ENCODE data around the gene FIGN.

The FIGN gene

GRCh38 chr2:163708265-163708664 lies 27.5 kb downstream of the FIGN start:
- DNase-seq (ENCODE audit: low read depth) = no peak

DNA sequence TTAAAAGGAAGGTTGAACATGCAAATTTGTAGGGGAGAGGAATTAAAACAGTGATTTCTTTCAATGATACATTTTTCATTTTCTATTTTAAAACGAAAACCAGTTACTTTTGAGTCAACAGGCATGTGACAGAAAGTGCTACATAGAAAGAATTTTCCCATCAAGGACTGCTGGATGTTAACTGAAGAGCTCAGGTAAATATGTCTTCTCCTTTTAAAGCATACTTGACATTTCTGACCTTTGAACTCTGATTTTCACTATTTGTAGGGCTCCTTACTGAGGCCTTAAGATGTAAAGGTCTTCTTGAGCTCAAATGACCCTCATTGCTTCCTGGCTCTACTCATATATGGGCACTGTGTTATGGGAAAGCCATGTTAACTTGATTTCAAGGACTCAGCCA lies 32.4 kb downstream of the FIGN start:
- DNase-seq (ENCODE audit: low read depth) = no peak

DNA sequence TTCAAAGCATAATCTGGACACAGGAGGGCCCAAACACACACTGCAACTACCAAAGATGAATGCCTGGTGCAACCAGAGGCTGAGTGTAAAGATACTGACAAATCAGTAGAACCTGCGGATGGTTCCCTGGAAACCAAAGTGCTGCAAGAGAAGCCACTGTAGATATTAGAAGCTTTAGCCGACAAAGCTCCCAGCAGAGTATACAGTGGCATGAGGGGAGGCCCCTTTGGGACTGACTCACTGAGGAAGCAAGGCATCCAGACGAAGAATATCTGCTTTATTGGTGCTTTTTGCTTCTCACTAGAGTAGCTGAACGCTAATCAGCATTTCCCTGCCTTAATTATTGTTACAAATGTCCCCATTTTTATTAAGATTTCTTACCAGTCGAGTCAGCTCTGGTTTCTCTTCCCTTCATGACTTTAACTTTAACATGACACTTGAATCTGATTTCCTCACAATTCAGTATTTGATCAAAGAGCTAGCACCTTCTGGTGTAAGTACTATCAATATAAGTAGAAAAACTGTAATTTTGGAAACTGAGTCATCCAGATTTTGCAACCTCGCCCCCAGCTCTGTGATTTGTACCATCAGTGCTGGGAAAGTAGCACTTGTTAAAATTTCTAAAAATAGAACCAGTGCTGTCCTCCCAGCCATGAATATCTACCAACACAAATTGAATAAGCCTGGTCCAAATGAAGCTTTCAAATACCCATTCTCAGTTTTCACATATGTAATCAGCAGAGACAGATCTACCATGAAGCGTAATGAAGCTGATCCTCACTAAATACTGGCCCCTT lies 34.2 kb downstream of the FIGN start:
- DNase-seq (ENCODE audit: low read depth) = no peak

GRCh38 chr2:163698857-163699256 lies 37.0 kb downstream of the FIGN start:
- no peak for DNase-seq (ENCODE audit: low read depth)

DNA sequence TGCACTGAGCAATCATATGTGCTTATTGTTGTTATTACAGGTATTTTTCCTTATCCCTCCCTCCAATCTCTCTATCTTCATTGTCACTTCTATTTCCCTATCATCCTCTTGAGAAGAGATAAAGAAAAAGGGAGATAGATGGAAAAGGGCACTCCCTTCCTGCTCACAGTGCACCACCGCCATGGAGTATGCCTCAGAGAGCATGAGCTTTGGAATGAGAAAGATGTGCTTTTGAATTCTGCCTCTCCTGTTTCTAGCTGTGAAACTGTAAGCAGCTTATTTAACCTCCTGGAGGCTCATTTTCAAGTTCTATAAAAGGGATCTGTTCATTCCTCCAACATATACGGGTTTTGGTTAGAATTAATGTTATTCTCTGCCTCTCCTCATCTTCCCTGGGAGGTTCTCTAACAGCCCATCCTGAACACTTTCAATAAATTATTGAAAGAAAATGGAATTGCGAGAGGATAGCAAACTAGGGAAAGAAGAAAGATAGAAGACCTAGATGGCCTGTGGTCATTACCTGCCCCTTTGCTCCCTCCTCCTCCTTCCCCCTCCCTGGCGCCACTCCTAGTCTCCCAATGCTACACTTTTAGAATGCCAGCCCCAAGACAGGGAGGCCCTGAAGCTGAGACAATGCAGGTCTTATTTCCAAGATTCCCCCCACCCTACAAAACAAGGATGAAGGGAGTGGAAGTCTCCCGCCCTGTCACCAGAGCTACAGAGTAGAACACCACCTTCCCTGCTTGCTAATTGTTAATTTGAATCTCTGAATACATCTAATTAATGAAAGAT lies 37.8 kb downstream of the FIGN start:
- DNase-seq (ENCODE audit: low read depth) = no peak

DNA sequence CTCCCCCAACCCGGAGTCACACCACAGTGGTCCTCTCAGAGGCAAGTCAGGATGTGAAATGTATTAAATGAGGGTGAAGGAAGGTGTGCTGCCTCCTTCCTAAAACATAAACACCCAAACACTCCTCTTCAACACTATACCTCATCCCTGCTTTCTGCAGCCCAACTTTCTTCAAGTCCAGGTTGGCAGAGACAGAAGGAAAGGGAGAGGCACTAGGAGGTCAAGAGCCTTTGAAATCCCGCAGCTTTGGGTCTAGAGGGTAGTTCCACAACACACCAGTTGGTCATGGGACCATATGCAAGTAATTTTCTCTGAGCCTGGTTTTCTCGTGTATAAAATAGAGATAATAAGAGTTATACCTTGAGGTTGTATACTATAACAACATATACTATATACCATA lies 38.4 kb downstream of the FIGN start:
- no peak for DNase-seq (ENCODE audit: low read depth)

GRCh38 chr2:163693484-163693883 lies 42.3 kb downstream of the FIGN start:
- no peak for DNase-seq (ENCODE audit: low read depth)

- no peak for DNase-seq (ENCODE audit: low read depth)
Observed at GRCh38 chr2:163692611-163693482, 43.0 kb downstream of the FIGN start.

GRCh38 chr2:163692081-163692480 lies 43.7 kb downstream of the FIGN start:
- DNase-seq (ENCODE audit: low read depth) = no peak

GRCh38 chr2:163690896-163691295 lies 44.9 kb downstream of the FIGN start:
- DNase-seq (ENCODE audit: low read depth) = no peak

DNA sequence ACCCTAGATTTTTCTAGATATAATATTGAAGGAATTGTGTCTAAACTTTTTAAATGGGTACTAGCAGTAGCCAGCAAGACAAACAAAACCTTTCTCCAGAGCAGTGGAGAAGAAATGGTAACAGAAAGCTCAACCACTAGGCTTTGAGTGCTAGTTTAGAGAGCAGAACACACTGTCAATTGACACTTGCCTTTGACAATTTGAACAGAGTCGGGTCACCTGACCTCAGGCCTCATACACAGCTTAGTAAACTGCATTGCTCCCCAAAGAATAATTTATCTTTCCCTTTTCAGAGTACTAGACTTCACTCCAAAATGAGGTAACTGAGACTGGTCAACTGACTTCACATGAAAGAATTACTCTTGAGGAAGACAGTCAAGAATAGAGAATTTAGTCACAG lies 48.6 kb downstream of the FIGN start:
- no peak for DNase-seq (ENCODE audit: low read depth)

- DNase-seq (ENCODE audit: low read depth) = no peak
Observed at GRCh38 chr2:163686289-163686688, 49.5 kb downstream of the FIGN start.

DNA sequence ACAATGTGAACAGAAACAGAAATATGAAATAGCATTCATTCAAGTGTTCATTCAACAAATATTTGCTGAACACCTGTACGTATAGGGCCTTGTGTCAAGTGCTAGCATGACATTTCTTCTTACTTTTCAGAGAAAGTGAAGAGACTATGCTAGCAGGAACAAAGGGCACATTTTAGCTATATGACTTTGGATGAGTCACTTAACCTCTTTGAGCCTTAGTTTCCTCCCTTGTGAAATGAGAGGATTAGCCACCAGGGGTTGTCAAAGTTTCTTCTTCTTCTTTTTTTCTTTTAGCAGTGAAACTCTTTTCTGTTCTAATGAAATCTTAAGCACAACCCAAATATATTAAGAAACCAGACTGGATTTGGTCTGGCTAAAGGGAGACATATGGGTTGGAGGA lies 53.1 kb downstream of the FIGN start:
- no peak for DNase-seq (ENCODE audit: low read depth)

DNA sequence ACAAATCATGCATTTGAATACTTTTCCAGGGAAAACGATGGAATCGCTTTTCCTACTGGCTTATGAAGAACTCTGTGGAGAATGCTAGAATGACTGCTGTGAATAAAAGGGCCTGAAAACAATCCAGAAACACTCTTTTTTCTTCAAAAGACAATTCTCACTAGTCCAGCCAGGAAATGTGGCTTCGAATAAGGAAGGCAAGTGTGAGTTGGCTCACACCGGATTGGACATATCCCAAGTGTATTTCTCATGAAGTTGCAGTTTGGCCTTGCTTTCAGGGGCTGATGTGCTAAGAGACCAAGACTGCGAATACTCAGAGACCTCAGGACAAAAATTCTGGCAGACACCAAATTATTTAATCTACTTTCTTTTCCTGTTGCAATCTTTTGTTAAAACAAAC lies 54.1 kb downstream of the FIGN start:
- no peak for DNase-seq (ENCODE audit: low read depth)

GRCh38 chr2:163675388-163675787 lies 60.4 kb downstream of the FIGN start:
- no peak for DNase-seq (ENCODE audit: low read depth)

DNA sequence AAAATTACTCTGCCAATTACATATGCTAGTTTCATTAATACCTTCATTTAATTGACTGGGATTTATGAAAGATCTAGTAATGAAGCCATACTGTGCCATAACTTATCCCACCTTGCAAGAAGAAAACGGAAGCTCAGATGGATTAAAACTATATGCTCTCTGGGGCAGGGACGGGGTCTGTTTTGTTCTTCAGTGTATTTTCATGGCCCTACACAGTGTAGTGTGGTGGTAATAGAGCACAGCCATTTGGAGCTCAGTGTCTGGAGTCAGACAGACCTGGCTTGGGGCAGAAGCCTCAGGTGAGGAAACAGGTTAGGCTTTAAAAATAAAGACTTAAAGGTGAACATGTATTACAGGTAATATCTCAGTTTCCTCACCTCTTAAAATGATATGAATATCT lies 62.3 kb downstream of the FIGN start:
- DNase-seq (ENCODE audit: low read depth) = no peak

- DNase-seq (ENCODE audit: low read depth) = no peak
Observed at GRCh38 chr2:163670929-163671328, 64.9 kb downstream of the FIGN start.

DNA sequence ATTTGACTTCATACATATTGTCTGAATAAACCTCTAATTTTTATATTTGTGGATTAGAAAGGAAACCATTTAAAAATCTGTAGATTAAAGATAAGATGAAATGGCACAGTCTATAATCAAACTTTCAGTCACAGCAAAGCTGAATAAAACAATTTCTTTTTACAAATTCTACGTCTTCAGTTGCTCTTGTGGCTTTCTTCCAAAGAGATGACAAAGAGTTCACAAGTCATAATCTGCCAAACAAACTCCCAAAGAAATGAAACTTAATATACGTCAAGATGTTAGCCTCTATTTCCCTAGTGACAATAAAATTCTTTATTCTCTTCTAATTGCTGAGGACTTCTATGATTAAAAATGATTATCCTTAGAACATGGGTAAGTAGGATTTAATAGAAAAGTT lies 66.3 kb downstream of the FIGN start:
- DNase-seq (ENCODE audit: low read depth) = no peak

DNA sequence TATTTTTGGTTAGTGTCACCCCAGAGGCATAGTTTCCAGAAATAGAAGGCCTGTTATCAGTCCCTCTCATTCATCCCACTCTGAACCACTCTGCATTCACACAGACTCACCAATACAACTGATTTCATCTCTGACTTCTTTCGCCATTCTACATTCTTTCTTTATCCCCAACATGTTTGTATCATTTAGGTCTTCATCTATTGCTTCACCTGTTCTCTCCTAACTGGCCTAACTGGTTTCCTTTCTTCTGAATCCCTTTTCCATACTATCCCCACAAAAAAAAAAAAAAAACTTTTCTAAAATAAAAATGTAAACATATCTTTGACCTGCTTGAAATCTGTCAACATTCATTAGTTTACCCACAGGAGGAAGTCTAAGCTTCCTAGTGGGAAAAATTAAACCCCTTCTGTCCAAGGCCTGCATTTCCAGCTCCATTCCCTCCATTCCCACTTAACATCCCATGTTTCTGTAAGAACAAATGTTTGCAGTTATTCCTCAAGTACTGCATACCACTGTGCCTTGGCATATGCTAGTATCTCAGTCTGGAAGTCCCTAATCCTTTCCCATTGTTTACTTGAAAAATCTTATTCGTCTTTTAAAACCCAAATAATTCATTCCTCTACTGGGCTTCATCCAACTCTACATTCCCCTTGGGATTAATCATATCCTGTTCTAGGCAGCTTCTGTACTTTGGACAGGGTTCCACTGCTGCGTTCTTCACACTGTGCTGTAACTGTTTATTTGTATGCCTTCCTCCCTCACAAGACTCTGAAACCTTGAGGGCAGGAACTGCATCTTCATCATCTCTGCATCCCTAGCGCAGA lies 68.5 kb downstream of the FIGN start:
- DNase-seq (ENCODE audit: low read depth) = no peak

GRCh38 chr2:163665817-163666216 lies 70.0 kb downstream of the FIGN start:
- no peak for DNase-seq (ENCODE audit: low read depth)

DNA sequence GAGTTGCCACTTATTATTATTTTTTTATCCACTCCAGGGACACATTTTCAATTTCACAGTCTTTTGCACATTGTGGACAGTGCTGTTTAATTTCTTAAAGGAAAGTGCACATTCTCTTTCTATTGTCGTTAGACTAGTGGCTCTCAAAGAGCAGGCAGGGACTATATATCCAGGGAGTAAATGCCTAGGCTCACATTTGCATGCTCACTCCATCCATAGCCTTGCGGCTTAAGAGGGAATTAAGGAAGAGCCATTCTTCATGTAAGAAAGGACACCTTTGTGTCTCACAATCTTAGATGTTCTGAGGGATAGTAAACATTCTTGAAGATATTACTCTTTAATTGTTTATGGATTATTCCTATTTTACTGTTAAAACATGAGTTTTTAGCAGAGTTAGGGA lies 70.8 kb downstream of the FIGN start:
- no peak for DNase-seq (ENCODE audit: low read depth)

- DNase-seq (ENCODE audit: low read depth) = no peak
Observed at GRCh38 chr2:163664610-163665009, 71.2 kb downstream of the FIGN start.

Data from activated T-cell treated with anti-CD3 and anti-CD28 coated beads for 1 hour (primary cell).